AG04450 (cell line): Measurements from ENCODE around the gene NABP2. TPM values are rescaled to one million over a fixed set of nuclear protein-coding genes. Genes with fewer than 3 reads are reported as not detected.
"Not testable (repeated sequence)": the region's sequence is repeated elsewhere in the genome, so short reads cannot be mapped to it uniquely, and the experiment has no call there.

ENCODE experiments used
- CTCF ChIA-PET: fragments of 300-600, 350-600 bp; formaldehyde crosslinking; extraction: SDS; loops from one replicate; lab custom pipeline; 2022; ENCODE audit warnings: antibody characterized with exemption, inconsistent platforms; lab: Charles Lee
- POLR2A ChIA-PET: fragments of 350-600 bp; formaldehyde crosslinking; extraction: SDS; loops from one replicate; lab custom pipeline; 2021; ENCODE audit warnings: antibody characterized with exemption, inconsistent platforms; lab: Yijun Ruan, JAX
- DNase-seq: peaks from one replicate; pipeline ENCODE4 v3.0.0-alpha.2; 2011; ENCODE audit warnings: low read depth, low spot score
- H3K27ac ChIP-seq: one replicate; pipeline ENCODE4 v1.5.1; 2012; ENCODE audit warnings: low read depth, low read length, control low read depth
- H3K27me3 ChIP-seq: one replicate; pipeline ENCODE4 v1.6.0; 2012; ENCODE audit warnings: low read length; ENCODE audit not compliant: control insufficient read depth, insufficient read depth
- H3K4me3 ChIP-seq: 2 replicates; pipeline ENCODE4 v1.5.1; 2011; ENCODE audit warnings: mild to moderate bottlenecking, low read depth, low read length, control low read depth
- H3K9me3 ChIP-seq: 2 replicates; pipeline ENCODE4 v1.5.1; 2012; ENCODE audit warnings: low read length; ENCODE audit not compliant: control insufficient read depth, insufficient read depth
- CTCF ChIP-seq: IDR thresholded peaks from 2 replicates; pipeline ENCODE4 v1.5.1; 2011; ENCODE audit warnings: low read depth, low read length, control low read depth, inconsistent platforms
- polyA plus RNA-seq: library from polyadenylated mRNA; depleted of rRNA; stranded (reverse); fragments of >200 nt; gene quantifications from 2 replicates; pipeline ENCODE4 v1.2.3, GENCODE V29; 2011

NABP2 gene
- polyA plus RNA-seq, 1 experiment, result 52.5 TPM

DNA sequence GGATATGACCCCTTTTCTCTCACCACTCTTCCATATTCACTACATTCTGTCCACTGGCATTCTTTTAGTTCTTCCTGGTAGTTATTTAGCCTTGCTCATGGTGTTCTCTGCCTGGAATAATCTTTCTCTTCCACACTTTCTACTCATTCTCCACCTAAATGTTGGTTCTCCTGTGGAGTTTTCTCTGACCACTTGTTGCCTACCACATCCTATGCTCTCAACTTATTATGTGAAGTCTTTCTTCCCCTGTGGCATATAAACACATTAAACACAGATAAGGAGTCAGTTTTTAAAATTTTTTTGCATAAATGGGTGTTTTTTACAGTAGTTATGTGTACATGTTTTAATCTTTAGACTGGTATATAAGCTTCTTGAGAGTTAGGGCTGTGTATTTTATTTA is 31.6 kb upstream of the NABP2 start:
- H3K27ac ChIP-seq, result no peak overlapping the region
- no peak for DNase-seq
- no peaks in the 10 kb centered on the region for H3K9me3 ChIP-seq
- CTCF ChIA-PET, result interaction anchor here (0.6 to 6.2 kb wide), 10 partner anchors 10 to 313 kb away, joined by 3 to 73 read pairs (median 3); partner anchors contain the start of genes ESYT1 and RNF41
- H3K27me3 ChIP-seq, result no peaks in the 10 kb centered on the region
- H3K4me3 ChIP-seq, result no peak overlapping the region
- no peak for TF ChIP-seq CTCF
- POLR2A ChIA-PET, result no interaction called here

DNA sequence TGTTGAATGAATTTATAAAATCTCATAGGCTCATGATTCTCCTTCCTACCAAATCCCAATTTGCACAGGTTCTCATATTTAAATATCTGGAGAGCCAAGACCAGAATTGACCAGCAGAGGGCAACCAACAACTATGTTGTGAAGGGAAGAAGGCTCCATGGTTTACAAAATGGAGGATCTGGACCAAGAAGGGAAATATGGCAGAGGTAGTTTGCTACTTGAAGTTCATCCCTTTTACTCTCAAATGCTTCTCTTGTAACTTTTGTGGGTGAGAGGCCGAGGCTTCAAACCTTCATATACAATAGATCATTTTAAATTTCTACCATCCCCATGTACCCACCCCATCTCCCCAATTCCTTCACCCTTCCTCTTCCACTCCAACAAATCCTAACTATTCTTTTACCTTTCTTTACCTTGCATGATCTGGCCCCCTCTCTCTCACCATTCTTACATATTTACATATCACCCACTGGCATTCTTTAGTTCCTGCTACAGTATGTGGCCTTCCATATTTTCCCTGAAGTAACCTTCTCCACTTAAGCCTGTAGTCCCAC is 31.0 kb upstream of the NABP2 start:
- Histone ChIP-seq H3K27ac (no peak overlapping the region), H3K4me3 (no peak overlapping the region), H3K27me3 (no peaks in the 10 kb centered on the region), H3K9me3 (no peaks in the 10 kb centered on the region)
- DNase-seq, result peak; percentile 73
- ChIA-PET POLR2A (no interaction called here), CTCF (interaction anchor here (0.6 to 6.2 kb wide), 9 partner anchors 9 to 313 kb away, joined by 3 to 73 read pairs (median 3); partner anchors contain the start of genes ESYT1 and RNF41)
- peak; percentile 83 for TF ChIP-seq CTCF

GRCh38 chr12:56196818-56197550 is 27.2 kb upstream of the NABP2 start:
- H3K27me3 ChIP-seq, H3K4me3 ChIP-seq, H3K9me3 ChIP-seq: not testable (repeated sequence)
- peak overlapping the region; percentile 49 for H3K27ac ChIP-seq
- DNase-seq, result peak; percentile 74
- CTCF ChIA-PET, result interaction anchor here (0.6 to 1.7 kb wide), 4 partner anchors 11 to 267 kb away, joined by 3 to 4 read pairs (median 4); partner anchors contain the start of gene RNF41
- POLR2A ChIA-PET, result interaction anchor here (0.6 to 2.6 kb wide), 6 partner anchors 9 to 92 kb away, joined by 3 to 30 read pairs (median 4); partner anchors contain the start of genes PA2G4 and RNF41

DNA sequence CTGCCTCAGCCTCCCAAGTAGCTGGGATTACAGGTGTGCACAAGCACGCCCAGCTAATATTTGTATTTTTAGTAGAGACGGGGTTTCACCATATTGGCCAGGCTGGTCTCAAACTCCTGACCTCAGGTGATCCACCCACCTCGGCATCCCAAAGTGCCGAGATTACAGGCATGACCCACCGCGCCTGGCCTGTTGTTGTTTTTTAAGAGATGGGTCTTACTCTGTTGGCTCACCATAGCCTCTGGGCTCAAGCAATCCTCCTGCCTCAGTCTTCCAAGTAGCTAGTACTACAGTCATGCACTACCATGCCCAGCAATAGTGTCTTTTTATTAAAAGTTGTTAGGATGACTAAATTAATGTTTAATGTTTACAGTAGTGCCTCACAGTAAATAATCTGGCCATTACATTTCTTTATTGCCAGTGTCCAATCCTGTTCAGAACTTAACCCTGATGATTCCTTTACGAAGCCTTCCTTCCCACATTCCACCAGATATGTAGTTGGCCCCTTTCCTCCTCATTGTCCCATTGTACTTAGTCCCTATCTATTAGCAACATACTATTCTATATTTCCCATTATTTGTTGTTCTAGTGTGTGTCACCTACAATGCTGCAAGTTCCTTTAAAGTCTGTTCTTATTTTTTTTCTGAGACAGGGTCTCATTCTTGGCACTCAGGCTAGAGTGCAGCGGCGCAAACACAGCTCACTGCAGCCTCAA is 26.1 kb upstream of the NABP2 start:
- Histone ChIP-seq H3K9me3 (no peaks in the 10 kb centered on the region), H3K27me3 (no peaks in the 10 kb centered on the region), H3K27ac (no peak overlapping the region), H3K4me3 (no peak overlapping the region)
- ChIA-PET CTCF (interaction anchor here (1.4 to 1.7 kb wide), 2 partner anchors 9 to 13 kb away, joined by 4 to 6 read pairs; partner anchors contain the start of gene SMARCC2), POLR2A (interaction anchor here (2.6 kb wide), 1 partner anchor 23 kb away, joined by 30 read pairs; the partner anchor contains the start of gene RNF41)
- DNase-seq, result no peak
- TF ChIP-seq CTCF, result no peak

- ChIA-PET POLR2A (interaction anchor here (2.6 kb wide), 1 partner anchor 22 kb away, joined by 30 read pairs; the partner anchor contains the start of gene RNF41), CTCF (interaction anchor here (1.4 kb wide), 1 partner anchor 10 kb away, joined by 6 read pairs; the partner anchor contains the start of gene SMARCC2)
- Histone ChIP-seq H3K27ac (no peak overlapping the region), H3K27me3 (no peaks in the 10 kb centered on the region), H3K4me3 (no peak overlapping the region), H3K9me3 (no peaks in the 10 kb centered on the region)
- no peak for DNase-seq
- TF ChIP-seq CTCF, result no peak
These were observed 25.3 kb upstream of the NABP2 start for GRCh38 chr12:56198836-56199235.
